Neutrophil (primary cell): ENCODE results near the gene DCLK2.

Experiments
- H3K27ac ChIP-seq: fragments of 200-600 bp; sonication (generic); 2 replicates; pipeline ENCODE4 v1.5.1; 2016; ENCODE audit warnings: mild to moderate bottlenecking, moderate library complexity
- H3K27me3 ChIP-seq: fragments of 200-600 bp; sonication (generic); 2 replicates; pipeline ENCODE4 v1.6.0; 2016; ENCODE audit warnings: mild to moderate bottlenecking
- H3K36me3 ChIP-seq: fragments of 200-600 bp; sonication (generic); 2 replicates; pipeline ENCODE4 v1.5.1; 2017
- H3K4me1 ChIP-seq, 2 experiments: fragments of 200-600 bp in 1 of 2; sonication (generic) in 1 of 2; 1 replicate in 1 of 2; 2 replicates in 1 of 2; pipeline versions ENCODE4 v1.5.1 to v1.6.1; 2013 to 2016; ENCODE audit warnings: low read depth in 1 of 2, low read length in 1 of 2, mild to moderate bottlenecking in 1 of 2, moderate library complexity in 1 of 2; ENCODE audit not compliant: control insufficient read depth in 1 of 2, insufficient read depth in 1 of 2
- H3K4me3 ChIP-seq, 2 experiments: fragments of 200-600 bp in 1 of 2; sonication (generic) in 1 of 2; 1 replicate in 1 of 2; 2 replicates in 1 of 2; pipeline ENCODE4 v1.5.1; 2013 to 2016; ENCODE audit warnings: low read depth in 1 of 2, low read length in 1 of 2, mild to moderate bottlenecking in 1 of 2, moderate library complexity in 1 of 2
- H3K9me3 ChIP-seq: fragments of 200-600 bp; sonication (generic); 2 replicates; pipeline ENCODE4 v1.5.1; 2016
- TF ChIP-seq, protein P1 (sequence below): fragments of 200-600 bp; sonication (generic); IDR thresholded peaks from 2 replicates; pipeline ENCODE4 v1.5.1; 2016; ENCODE audit warnings: antibody characterized with exemption

DCLK2 gene

DNA sequence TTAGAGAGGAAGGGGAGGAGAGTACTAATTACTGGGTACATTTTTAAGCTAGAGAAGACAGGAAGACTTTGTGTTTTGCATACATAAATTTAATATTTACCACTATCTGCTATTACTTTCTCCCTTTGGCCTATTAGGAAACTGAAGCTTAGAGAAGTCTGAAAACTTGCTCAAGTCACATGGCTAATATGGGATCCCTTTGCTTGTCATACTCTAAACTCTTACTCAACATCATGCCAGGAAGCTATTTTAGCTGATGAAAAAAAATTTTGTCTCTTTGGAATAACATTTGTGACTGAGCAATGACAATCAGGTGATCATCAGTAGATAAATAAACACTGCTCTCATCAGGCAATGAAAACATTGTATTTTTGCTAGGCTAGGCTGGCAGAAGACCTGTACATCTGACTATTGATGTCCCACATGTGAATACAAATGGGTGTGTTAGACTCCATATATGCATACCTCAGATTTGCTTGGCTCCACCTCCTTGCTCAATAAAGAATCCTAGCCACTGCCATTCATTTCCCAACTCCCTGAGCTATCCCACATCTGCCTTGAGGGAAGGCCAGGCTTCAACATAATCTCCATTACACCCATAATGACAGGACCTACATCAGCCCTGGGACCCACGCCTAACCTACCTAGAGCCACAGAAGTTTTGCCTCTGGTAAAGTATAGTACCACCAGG lies 17.0 kb upstream of the DCLK2 start:
- no peaks in the 10 kb centered on the region for H3K9me3 ChIP-seq
- H3K27me3 ChIP-seq, result no peaks in the 10 kb centered on the region
- no peak overlapping the region for H3K27ac ChIP-seq
- no peak overlapping the region for H3K4me3 ChIP-seq
- TF ChIP-seq, protein P1, sequence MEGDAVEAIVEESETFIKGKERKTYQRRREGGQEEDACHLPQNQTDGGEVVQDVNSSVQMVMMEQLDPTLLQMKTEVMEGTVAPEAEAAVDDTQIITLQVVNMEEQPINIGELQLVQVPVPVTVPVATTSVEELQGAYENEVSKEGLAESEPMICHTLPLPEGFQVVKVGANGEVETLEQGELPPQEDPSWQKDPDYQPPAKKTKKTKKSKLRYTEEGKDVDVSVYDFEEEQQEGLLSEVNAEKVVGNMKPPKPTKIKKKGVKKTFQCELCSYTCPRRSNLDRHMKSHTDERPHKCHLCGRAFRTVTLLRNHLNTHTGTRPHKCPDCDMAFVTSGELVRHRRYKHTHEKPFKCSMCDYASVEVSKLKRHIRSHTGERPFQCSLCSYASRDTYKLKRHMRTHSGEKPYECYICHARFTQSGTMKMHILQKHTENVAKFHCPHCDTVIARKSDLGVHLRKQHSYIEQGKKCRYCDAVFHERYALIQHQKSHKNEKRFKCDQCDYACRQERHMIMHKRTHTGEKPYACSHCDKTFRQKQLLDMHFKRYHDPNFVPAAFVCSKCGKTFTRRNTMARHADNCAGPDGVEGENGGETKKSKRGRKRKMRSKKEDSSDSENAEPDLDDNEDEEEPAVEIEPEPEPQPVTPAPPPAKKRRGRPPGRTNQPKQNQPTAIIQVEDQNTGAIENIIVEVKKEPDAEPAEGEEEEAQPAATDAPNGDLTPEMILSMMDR, result no peak
- H3K4me1 ChIP-seq, result no peaks in the 10 kb centered on the region
- no peaks in the 10 kb centered on the region for H3K36me3 ChIP-seq

DNA sequence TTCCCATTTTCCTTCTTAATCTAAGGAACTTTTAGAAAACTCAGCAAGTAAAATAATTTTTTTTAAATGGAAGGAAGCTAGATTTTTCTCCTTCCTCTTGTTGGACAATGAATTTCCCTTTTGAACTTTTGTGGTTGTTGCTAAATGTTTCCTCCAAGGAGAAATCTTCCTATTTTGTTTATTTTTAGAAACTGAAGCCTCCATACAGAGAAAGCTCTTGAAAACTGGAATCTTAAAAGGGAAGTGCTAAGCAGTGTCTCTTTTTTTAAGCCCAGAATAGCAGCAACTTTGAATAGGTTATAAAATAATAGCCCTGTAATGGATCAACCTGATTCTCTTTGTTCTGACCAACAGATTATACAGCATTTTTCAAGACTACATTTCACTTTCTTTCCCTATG lies 15.1 kb upstream of the DCLK2 start:
- H3K36me3 ChIP-seq, result no peaks in the 10 kb centered on the region
- H3K9me3 ChIP-seq, result no peaks in the 10 kb centered on the region
- TF ChIP-seq, protein P1, result no peak
- no peaks in the 10 kb centered on the region for H3K27me3 ChIP-seq
- no peaks in the 10 kb centered on the region for H3K4me1 ChIP-seq
- no peak overlapping the region for H3K27ac ChIP-seq
- no peak overlapping the region for H3K4me3 ChIP-seq

DNA sequence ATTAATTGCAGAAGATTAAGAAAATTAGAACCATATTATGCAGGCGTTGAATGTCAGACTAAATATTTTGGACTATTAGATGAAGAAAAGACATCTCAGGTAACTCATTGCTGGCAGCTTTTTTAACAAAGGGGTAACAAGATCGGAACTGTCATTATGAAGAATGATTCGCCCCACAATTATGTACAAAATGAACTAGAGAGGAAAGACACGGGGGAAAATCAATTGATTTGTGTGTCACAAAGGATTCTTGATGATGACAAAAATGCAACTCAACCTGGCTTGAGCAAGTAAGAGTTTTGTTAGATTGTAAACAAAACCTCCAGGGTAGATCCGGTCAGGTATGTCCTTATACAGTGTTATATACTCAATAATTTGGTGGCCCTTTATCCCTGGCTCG lies 12.5 kb upstream of the DCLK2 start:
- no peaks in the 10 kb centered on the region for H3K9me3 ChIP-seq
- TF ChIP-seq, protein P1, result no peak
- H3K27me3 ChIP-seq, result no peaks in the 10 kb centered on the region
- no peaks in the 10 kb centered on the region for H3K36me3 ChIP-seq
- H3K4me3 ChIP-seq, result no peak overlapping the region
- H3K27ac ChIP-seq, result no peak overlapping the region
- H3K4me1 ChIP-seq, result no peaks in the 10 kb centered on the region

DNA sequence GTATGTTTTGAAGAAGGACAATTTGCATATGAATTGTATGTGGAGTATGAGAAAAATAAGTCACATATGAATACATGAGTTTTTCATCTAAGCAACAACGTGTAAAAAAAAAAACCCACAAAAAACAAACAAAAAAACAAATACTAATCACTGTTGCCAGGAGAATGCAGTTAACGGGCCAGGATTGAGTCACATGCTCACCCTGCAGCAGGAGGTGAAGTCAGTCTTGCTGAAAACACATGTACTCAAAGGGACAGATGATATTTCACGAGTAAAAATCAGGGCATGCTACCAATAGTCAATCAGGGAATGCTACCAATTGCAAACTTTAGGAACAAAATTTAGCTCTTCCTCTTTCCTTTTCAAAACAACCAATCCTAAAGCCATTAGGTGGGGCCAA lies 10.4 kb upstream of the DCLK2 start:
- Histone ChIP-seq H3K4me3 (no peak overlapping the region), H3K4me1 (no peaks in the 10 kb centered on the region), H3K36me3 (no peaks in the 10 kb centered on the region), H3K27ac (no peak overlapping the region), H3K9me3 (no peaks in the 10 kb centered on the region), H3K27me3 (no peaks in the 10 kb centered on the region)
- TF ChIP-seq, protein P1, result no peak

DNA sequence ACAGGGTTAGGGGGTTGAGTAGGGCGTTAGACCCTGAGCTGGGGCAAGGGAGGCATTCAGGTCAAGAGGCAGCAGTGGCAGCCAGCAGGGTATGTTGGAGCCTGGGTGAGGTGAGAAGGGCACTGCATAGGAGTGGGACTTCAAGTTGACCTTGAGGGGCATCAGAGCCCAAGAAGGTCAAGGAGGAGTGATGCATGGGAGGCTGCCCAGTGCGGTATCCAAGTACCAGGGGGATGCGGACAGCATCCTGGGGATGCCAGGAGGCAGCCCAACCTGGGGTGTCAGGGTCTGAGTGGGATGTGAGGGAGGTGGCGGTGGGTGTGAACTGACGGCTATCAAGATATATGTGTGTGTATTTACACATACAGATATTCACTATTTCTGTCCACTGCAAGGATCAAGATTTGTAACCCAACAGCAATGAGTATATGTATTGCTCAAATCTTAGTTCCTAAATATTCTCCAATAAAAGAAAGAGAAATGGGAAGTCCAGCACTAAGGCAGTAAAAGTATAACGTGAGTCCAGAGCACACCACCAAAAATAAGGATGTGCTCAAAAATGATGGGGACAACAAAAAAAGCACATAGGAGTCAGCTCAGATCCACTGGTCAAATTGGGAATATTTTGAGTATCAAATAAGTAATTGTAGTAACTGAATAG lies 9.8 kb upstream of the DCLK2 start:
- TF ChIP-seq, protein P1, result no peak
- Histone ChIP-seq H3K27ac (no peak overlapping the region), H3K36me3 (no peaks in the 10 kb centered on the region), H3K4me3 (no peak overlapping the region), H3K27me3 (peaks cover 4% of the 10 kb centered on the region), H3K9me3 (no peaks in the 10 kb centered on the region), H3K4me1 (no peaks in the 10 kb centered on the region)
